ENCODE measurements around the gene F2.
"Not testable (repeated sequence)": the region's sequence is repeated elsewhere in the genome, so short reads cannot be mapped to it uniquely, and the experiment has no call there.

F2 gene

DNA sequence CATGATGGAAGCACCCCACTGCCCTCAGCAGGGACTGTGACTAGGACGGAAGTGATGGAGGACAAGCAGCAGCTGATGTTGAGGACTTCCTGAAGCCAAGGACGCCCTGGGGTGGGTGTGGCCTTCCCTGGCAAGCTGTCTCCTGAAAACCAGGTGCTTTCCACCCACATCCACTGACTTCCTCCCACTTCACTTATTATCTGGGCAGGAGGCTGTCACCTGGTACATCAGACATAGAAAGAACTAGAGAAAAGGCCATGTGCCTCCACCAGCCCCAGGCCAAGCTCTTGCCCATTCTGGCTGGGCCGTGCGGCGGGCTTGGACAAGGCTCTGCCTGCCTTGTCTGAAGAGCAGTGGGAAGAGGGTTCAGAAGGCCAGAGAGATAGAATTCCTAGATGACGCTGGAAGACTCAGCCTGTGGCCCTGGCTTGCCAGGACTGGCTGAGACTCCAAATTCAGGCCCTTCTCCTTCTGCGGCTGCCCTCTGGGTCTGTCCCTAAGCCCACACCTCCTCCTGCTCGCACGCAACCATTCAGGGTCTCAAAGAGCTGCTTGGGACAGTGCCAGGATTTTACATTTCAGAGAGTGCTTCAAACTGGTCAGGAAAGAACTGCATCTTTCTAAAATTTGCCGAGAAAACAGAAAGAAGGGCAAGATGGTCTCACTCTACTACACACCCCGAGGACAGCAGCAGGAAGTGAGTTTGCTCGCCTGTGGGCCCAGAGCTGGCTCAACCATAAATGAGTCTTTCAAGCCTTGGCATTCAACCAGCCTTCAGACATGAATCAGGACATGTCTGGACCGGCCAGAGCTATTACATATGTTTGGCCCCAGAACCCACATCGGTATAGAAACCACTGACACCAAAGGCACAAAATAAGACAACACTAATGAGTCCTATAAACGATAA lies 31.9 kb upstream of the F2 start:
- no peak for DNase-seq

DNA sequence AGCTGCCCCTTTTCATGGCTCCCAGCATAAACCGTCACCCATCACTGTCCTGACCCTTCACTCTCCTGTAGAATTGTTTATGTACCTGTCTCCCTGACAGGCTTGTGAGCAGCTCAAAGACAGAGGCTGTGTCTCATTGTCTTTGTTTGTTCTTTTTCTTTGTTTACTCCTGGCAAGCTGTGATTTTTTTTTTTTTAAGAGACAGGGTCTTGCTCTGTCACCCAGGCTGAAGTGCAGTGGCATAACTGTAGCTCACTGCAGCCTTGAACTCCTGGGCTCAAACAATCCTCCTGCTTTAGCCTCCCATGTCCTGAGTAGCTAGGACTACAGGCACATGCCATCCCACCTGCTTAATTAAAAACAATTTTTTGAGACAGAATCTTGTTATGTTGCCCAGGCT lies 28.3 kb upstream of the F2 start:
- DNase-seq: no peak

DNA sequence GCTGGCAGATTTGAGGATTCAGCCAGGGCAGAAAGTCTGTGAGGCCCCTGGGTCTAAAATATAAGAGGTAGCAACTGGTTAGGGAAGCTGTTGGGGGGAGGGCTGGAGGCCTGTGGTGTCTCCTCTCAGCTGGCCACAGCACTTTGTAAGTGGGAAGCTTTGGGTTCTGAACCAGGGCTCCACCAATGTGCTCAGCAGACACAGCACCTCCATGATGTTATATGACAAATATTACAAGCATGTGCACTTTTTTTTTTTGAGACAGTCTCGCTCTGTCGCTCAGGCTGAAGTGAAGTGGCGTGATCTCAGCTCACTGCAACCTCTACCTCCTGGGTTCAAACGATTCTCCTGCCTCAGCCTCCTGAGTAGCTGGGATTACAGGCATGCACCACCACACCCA lies 26.6 kb upstream of the F2 start:
- no peak for DNase-seq

DNA sequence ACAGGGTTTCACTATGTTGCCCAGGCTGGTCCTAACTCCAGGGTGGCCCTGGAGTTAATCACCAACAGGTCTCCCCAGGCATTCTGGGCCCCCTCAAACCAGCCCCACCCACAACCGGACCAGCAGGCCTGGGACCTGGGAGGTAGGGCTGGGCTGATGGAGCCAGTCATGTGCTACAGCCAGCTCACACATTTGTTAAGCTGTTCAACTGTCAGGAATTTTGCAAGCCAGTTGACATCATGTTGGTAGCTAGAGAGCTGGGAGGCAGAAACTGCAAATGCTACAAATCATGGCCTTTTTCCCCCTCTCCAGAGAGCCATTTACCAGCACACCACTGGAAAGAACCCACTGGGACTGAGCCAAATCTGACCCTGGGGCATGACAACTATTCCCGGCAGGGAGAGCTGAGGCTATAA lies 25.4 kb upstream of the F2 start:
- DNase-seq: no peak

DNA sequence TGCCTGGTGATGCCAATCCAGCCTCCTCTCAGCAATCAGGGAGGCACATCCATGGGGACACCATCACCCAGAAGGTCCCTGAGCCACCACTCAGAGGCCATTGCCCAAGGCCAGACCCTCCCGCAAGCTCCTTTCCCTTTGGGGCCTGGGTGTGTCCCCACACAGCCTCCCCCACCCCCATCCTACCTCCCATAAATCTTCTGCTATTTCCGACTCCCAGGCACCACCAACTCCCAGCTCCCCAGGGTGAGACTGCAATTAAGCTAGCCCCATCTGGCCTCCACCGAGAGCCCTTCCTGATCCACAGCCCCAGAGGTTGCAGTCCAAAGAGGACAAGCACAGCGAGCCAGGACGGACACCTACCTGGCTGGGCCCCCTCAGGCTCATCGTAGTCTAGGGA lies 24.9 kb upstream of the F2 start:
- DNase-seq: no peak

DNA sequence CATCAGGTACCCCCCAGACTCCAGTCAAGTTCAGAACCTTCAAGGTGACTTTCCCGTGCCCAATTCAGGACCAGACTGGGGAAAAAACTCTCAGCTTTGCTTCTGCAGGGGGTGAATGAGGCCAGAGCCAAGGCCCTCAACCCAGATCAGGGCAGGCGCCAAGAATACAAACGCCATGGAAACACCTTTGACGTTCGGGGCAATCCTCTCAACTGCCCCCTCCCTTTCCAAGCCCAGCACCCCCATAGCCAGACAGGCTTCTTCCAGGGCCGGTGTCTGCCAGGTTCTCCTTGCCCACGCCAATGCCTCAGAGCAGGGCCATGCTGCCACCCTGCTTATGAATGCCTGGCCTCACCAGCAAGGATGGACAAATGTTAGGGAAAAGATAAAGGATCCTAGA lies 24.4 kb upstream of the F2 start:
- DNase-seq: no peak

DNA sequence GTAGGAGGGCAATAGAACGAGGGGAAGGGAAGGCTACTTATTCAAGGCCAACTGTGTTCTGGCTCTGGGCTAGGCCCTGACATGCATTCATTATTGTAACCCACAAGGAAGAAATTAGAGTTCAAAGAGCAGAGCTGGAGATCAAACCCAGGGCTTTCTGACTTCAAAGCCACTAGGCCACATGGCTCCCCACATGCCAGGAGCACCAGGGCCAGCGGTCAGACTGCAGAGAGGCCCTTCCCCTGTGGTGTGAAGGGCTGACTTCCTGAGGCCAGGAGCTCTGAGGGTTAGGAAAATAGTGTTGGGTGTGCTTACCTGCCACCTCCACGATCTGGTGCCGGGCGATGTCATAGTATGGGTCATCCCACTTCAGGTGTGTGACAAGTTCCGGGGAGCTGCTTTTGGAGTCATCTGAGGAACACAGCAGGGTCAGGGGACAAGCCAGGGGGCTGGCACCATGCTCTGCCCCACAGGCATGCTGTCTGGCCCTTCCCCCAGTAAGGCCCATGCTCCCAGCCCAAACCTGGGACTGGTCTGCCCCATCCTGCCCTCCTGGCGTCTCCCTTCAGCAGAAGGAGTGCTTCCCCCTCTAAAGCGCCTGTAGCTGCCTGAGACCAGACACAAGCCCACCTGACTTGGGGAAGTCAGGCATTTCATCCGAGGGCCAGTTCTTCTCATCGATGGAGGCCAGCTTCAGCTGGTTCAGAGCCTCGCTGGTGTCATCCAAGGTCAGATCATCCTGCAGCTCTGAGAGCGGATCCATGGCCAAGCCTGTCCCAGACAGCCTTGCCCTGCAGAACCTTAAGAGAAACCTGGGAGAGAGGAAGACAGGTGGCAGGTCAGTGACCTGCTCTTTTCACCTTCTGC lies 23.4 kb upstream of the F2 start:
- no peak for DNase-seq

DNA sequence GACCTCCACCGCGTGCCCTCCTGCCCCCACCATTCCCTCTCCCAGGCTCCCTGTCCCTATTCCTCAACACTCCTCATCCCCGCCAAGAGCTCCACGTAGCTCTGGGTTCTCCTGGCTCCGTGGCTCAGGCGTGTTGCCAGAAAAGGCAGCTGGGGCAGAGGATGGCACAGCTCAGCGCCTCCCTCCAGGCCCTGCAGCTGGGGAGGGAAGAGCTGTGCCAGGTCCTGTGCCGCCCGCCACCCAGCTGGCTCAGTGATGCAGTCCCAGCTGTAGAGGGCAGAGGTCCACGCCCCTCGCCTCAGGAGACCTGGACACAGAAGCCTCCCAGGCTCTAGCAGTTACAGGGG lies 22.8 kb upstream of the F2 start:
- DNase-seq: no peak

DNA sequence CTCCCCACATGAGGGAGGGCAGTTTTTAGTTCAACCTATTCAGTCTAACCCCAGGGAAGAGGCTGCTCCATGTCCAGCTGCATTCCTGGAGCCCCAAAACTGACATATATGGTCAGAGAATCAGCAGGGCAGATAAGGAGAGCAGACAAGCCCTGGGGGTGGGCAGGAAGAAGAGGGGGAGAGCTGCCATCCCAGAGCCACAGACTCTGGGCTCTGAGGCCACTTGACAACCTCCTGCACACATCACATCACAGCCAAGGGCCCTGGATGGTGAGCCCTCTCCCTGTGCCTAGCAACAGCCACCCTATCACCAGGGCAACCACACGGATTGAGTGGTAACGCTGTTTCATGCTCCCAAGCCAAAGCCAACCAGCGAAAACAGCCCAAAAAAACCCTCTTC lies 21.7 kb upstream of the F2 start:
- no peak for DNase-seq

DNA sequence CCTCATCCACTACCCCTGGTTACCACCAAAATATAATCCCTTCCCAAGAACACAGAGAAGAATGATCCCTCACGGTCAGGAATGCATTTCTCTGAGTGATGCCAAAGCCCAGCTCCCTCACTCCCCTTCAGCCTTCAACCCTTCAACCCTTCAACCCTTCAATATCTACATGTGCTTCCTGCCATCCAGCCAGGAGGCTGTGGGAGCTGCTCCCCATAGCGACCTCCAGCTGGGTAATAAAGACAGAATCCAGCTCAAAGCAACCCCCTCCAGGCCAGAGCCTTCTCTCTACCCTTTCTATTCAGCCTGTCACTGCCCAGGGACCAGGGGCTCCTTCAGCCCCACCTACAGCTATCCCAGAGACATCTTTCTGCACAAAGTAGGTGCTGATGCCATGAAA lies 21.3 kb upstream of the F2 start:
- no peak for DNase-seq

DNA sequence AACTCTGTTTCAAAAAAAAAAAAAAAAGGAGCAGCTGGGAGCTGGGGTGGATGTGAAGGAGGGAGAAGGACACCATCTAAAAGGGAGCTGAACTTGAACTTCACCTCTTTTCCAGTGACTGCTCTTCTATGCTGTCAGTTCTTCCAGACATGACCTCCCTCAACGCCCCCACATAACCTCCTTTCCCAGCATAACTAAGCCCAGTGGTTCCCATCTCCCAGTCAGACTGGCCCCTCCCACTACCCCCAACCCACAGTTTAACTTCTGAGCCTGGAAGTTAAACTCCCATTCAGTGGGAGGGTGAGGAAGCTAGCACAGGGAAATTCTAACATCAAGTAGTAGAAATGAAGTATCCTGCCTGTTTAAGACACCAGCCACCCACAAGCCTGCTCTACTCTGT lies 20.4 kb upstream of the F2 start:
- no peak for DNase-seq

DNA sequence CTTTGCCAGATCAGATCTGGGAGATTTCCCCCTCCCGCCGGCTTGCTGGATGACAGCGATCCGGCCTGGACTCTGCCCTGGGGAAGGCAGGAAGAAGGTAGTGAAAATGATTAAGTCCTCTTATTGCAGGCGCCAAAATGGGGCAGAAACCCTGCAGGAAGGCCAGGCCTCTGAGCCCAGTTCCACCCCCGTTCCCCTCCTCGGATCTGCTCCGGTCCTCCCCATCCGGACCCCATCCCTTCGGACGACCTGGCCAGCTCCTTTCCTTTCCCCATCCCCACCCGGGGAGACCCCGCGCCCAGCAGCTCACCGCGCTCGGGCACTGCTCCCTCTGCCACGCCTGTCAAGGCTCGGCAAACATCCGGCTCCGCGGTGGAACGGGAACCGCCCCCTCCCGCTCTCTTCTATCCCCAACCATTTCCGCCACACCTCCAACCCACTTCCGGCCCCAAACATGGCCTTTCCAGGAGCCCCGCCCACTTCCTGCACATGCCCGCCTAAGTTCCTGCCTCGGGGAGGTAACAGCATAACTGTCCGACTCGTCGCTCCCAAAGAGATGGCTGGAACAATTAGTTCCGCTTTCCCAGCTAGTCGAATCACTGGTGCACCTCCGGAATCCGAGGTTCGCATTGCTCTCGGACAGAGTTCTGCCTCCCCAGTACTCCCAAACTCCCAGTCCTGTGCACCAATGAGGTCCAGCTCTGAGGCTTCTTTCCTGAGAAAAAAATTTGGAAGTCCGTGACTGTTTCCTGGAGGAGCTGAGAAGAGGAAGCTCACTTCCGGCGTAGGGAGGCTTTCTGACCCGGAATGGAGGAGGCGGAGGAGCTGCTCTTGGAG lies 18.6 kb upstream of the F2 start, which contains the start of the genes ARHGAP1 and ZNF408:
ARHGAP1 (minus strand) TSS at position 379 of the 837 bp plus-strand sequence. CDS start 4,512 bp downstream, outside the sequence.
ZNF408 (plus strand) TSS at position 791 of the 837 bp plus-strand sequence; CDS start at position 808, 17 bp downstream.
- DNase-seq: peak; percentile 98 to 100

DNA sequence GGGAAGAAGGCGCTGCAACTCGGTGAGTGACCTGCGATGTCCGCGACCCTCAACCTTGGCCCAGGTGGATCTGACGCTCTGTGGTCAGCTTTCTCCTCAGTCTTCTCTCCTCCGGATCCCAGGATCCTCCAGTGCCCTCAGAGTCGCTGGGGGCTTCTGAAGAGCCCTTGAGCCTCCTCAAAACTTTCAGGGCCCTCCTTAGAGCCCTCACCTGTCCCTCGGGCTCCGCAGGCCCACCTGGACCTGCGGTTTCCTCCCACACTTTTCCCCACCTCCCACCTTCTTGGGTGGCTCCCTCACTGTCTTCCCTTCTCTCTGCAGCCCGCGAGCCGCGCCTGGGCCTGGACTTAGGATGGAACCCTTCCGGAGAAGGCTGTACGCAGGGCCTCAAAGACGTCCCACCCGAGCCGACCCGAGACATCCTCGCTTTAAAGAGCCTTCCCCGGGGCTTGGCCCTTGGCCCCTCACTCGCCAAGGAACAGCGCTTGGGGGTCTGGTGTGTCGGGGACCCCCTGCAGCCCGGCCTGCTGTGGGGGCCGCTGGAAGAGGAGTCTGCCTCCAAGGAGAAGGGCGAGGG lies 17.8 kb upstream of the F2 start:
- DNase-seq: no peak

DNA sequence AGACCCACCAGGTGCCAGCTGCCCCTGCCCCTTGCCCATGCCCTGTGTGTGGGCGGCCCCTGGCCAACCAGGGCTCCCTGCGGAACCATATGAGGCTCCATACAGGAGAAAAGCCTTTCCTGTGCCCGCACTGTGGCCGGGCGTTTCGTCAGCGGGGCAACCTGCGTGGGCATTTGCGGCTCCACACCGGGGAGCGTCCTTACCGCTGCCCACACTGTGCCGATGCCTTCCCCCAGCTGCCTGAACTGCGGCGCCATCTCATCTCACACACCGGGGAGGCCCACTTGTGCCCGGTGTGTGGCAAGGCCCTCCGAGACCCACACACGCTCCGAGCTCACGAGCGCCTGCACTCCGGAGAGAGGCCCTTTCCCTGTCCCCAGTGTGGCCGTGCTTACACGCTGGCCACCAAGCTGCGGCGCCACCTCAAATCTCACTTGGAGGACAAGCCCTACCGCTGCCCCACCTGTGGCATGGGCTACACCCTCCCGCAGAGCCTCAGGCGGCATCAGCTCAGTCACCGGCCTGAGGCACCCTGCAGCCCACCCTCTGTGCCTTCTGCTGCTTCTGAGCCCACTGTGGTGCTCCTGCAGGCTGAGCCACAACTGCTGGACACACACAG lies 13.8 kb upstream of the F2 start:
- DNase-seq: no peak

DNA sequence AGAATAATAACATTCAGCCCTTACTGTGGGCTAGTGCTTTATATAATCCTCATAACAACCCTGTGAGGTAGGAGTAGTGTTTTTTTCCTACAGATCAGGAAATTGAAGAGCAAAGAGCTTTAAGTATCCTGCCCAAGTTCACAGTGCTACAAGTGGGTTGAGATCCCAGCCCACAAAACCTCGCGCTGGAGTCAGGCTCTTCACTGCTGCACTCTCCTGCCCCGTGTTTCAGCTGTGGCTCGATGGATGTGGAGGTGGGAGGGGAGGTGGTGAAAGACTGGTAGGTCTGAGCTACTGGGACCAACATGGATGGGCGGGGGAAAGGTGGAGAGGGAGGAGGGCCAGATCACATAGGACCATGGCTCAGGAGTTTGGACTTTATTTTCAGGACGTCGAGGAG lies 12.1 kb upstream of the F2 start:
- no peak for DNase-seq

DNA sequence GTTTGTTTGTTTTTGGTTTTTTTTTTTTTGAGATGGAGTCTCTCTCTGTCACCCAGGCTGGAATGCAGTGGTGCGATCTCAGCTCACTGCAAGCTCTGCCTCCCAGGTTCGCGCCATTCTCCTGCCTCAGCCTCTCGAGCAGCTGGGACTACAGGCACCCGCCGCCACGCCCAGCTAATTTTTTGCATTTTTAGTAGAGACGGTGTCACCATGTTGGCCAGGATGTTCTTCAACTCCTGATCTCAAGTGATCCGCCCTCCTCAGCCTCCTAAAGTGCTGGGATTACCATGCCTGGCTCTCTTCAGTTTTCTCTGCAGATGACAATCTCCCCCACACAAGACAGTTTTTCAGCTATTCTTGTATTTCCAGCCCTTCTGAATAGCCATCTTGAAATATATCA lies 9.7 kb upstream of the F2 start:
- DNase-seq: not testable (repeated sequence)

DNA sequence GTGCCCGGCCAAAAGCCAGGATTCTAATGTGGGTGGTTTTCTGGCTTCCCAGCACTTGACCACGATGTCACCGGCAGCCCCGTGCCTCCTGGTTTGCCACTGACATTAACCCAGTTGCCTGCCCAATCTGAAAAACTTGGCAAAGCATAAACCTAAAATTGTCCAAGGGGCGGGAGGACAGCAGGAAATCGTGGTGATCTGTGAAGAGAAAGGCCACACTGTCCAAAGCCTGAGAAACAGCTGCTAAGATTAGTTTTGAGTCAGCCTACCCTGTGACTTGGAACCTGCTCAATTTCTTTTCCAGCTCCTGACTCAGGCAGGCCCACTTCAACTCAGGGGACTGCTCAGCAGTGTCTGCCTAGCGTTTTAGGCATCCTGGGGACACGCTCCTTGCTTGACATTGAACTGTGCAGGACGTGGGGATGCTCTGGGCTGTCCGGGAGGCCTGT lies 8.2 kb upstream of the F2 start:
- DNase-seq: no peak

DNA sequence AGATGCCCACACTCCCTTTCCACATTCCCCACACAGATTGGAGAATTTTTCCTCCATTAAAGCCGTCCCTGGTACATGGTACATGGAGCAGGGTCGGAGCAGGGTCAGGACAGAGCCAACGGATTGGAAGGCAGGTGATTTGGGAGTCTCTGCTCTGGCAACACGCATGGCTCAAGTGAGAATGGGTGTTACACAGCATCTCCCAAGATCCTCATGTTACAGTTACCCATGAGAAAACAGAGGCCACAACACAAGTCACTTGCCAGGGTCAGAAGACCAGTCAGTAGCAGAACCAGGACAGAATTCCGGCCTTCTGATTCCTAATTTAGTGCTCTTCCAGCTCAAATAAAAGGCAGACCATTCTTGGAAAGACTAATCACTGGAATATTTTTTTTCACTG lies 7.7 kb upstream of the F2 start:
- DNase-seq: no peak

DNA sequence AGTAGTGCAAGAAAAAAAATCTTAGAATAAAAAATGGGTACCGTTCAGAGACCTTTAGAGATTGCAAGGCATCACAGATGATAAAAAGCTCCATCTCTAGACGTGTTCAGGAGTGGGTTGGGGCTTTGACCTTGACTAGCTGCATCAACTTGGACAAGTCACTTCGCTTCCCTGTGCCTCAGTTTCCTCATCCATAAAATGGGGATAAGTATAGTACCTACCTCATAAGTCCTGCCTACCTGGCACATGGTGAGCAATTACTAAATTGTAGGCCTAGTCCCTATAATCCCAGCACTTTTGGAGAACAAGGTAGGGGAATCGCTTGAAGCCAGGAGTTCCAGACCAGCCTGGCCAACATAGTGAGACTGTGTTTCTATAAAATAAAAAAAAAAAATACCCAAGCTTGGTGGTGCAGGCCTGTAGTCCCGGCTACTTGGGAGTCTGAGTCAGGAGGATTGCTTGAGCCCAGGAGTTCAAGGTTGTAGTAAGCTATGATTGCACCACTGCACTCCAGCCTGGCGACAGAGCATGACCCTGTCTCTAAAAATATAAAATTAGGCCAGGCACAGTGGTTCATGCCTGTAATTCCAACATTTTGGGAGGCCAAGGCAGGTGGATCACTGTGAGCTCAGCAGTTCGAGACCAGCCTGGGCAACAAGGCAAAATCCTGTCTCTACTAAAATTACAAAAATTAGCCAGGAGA lies 6.0 kb upstream of the F2 start:
- DNase-seq: no peak

DNA sequence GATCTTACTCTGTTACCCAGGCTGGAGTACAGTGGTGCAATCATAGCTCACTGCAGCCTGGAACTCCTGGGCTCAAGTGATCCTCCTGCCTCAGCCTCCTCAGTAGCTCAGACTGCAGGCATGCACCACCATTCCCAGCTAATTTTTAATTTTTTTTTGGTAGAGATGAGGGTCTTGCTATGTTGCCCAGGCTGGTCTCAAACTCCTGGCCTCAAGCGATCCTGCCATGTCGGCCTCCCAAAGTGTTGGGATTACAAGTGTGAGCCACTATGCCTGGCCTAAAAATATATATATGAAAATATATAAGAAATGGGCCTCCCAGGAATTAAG lies 1.2 kb upstream of the F2 start:
- not testable (repeated sequence) for DNase-seq
